GM19324 (cell line): ENCODE data around the gene IGDCC3.
"Not testable (repeated sequence)": the region's sequence is repeated elsewhere in the genome, so short reads cannot be mapped to it uniquely, and the experiment has no call there.

ENCODE experiments used
- ATAC-seq: cut with Tn5 transposase; IDR thresholded peaks from one replicate; pipeline ENCODE4 v1.9.1; 2021; ENCODE audit warnings: mild to moderate bottlenecking, moderate library complexity; ENCODE audit not compliant: unreplicated experiment, low FRiP score

IGDCC3 gene

GRCh38 chr15:65408324-65409035 lies 30.7 kb upstream of the IGDCC3 start:
- no peak for ATAC-seq

GRCh38 chr15:65406424-65407000 lies 28.7 kb upstream of the IGDCC3 start:
- ATAC-seq, result no peak

- no peak for ATAC-seq
These were observed 28.1 kb upstream of the IGDCC3 start for GRCh38 chr15:65405791-65406423.

- ATAC-seq, result no peak
These were observed 26.5 kb upstream of the IGDCC3 start for GRCh38 chr15:65404186-65404872.

GRCh38 chr15:65402961-65403360 lies 25.2 kb upstream of the IGDCC3 start:
- no peak for ATAC-seq

DNA sequence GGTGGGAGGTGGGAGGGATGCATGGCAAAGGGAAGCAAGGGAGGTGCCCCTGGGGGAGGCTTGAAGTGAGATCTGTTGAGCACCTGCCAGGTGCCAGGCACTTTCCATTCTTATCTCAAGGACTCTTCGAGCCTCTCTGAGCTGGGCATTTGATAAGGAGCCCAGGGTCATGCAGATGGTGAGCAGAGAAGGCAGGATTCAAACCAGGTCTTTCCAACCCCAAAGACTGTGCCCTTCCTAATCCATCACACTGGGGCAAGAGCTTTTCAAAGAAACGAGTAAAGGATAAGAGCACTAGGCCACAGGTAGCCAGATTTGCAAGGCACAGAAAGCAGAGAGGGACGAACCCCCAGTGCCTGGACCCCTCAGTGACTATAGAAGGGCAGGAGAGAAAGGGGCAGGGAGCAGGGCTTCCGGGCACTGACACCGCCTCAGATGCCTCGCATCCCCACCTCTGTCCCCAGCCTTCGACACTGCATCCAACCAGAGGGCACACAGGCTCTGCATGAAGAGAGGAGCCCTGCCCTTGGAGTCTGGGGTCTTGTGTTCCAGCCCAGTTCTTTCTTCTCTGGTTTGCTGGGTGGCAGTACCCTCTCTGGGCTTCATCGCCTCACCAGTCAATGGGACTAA lies 23.9 kb upstream of the IGDCC3 start:
- no peak for ATAC-seq

DNA sequence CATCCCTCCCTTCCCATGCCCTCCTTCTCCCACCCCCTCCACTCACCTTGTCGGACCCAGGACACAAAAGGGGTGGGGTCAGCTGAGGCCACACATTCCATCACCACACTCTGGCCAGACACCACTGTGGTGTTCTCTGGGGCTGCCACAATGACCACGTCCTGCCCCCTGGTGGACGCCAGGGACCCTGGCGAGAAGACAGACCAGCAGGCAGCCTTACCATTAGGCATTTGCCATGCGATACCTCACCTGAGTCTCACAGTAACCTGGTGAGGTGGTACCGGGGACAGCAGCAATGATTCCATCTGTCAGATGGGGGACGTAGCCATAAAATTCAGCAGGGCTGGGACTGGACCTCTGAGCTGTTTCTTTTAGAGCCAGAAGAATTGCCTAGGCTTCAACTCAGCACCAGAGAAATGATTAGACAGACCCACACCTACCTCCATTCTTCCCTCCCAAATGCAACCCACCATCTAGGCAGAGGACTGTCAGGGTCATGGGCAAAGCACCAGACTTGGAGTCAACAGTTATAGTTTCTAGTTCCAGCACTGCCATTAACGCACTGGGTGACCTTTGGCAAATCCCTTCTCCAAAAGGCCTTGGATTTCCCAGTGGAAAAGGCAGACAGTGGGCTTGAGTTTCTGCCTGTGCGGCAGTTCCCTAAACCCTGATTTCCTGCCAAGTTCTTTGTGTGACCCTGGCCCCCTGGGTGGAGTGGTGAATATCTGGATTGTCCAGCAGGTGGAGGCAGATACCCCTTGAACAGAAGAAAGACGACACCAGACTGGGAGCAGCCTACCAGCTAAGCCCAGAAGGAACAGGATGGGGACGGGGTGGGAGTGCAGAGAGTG lies 23.2 kb upstream of the IGDCC3 start:
- ATAC-seq, result no peak

GRCh38 chr15:65399997-65400396 lies 22.2 kb upstream of the IGDCC3 start:
- ATAC-seq, result no peak

DNA sequence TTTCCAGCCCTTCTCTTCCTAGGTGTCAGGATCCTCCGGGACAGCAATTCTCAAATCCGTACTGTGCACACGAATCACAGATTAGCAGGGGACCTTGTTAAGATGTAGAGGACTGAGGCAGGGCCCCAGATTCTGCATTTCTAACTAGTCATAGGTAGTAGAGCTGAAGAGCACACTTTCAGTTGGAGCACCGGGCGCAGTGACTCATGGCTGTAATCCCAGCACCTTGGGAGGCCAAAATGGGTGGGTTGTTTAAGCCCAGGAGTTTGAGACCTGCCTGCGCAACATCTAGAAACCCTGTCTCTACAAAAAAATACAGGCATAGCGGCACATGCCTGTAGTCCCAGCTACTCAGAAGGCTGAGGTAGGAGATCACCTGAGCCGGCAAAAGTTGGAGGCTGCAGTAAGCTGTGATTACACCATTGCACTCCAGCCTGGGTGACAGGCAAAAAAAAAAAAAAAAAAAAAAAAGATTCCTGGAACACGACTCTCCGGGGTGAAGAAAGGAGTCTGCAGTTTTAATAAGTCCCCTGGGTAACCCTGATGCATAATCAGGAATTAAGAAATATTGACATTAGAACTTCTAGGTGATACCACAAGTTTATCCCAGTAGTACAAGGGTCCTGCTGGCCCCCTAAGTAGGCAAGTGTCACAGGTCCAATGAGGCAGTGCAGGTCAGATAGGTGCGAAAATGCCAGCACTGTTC lies 21.4 kb upstream of the IGDCC3 start:
- no peak for ATAC-seq

- ATAC-seq, result not testable (repeated sequence)
These were observed 20.7 kb upstream of the IGDCC3 start for GRCh38 chr15:65398486-65398885.

DNA sequence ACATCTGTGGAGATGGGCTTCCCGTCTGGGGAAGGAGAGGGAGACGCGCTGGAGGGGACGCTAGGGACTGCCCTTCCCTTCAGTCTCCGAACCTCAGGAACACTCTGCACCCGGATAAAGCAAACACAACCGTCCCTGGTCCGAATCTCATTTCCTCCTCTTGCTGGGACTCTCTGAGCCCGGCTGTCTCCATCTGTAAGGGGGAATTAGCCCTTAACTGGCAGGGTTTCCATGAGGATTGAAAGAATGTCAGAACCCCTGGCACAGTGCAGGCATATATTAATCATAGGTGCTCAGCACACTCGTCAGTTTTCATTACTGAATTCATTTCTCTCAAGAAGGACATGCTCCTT lies 19.1 kb upstream of the IGDCC3 start:
- no peak for ATAC-seq

GRCh38 chr15:65396283-65396964 lies 18.6 kb upstream of the IGDCC3 start:
- ATAC-seq, result no peak

GRCh38 chr15:65395567-65396202 lies 17.9 kb upstream of the IGDCC3 start:
- ATAC-seq, result no peak

DNA sequence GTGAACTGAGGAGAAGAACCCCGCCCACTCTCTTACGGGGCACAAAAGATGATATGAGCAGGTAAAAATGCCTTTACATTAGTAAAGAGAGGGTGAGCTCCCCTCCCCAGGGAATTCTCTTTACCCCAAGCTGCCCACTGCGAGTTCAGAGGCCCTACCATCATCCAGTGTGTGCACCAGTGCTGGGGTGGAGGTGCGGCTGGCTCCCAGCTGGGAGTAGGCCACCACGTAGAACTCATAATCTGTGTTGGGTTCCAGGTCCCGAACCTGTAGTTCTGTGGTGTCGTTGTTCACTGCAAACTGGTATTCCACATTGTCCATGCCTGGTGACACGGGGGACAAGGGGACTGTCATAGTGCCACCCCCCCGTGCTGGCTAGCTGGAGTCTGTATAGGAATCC lies 17.1 kb upstream of the IGDCC3 start:
- ATAC-seq, result no peak

GRCh38 chr15:65394280-65394789 lies 16.5 kb upstream of the IGDCC3 start:
- ATAC-seq, result no peak

- ATAC-seq, result no peak
These were observed 15.8 kb upstream of the IGDCC3 start for GRCh38 chr15:65393557-65393956.

DNA sequence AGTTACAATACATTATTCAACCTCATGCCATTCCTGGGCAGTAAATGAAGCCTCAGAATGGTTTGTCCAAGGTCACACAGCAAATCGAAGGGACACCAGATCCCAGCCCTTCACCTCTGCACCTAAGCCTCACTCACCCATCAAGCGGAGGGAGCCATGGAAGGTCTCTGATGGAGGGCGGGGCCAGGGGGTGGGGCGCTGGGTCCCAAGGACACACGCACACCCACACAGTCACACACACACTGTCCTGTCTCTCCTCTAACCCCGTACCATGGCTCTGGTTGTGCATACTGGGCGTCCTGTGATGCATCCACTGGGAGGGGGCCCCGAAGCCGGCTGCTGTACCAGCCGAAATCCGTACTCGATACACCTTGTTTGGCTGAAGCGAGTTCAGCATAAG lies 15.3 kb upstream of the IGDCC3 start:
- ATAC-seq, result no peak

GRCh38 chr15:65392368-65392767 lies 14.6 kb upstream of the IGDCC3 start:
- no peak for ATAC-seq
